ENCODE data around the gene TMEM242. TPM values are rescaled to one million over a fixed set of nuclear protein-coding genes. Genes with fewer than 3 reads are reported as not detected.

TMEM242 gene
- total RNA-seq, 1 donor from 2014 or later, result 9.7 TPM

GRCh38 chr6:157271441-157271840 is 51.9 kb downstream of the TMEM242 start:
- DNase-seq (ENCODE audit: low read depth), result no peak
- Histone ChIP-seq H4K20me1 (ENCODE audit: insufficient read depth, low read length) (no peaks in the 10 kb centered on the region), H3K4me3 (ENCODE audit: insufficient read depth, low read depth, low read length) (no peak overlapping the region), H3K79me2 (ENCODE audit: insufficient read depth, low read length) (no peaks in the 10 kb centered on the region), H3K27ac (ENCODE audit: low read depth, low read length) (no peak overlapping the region), H3K4me2 (ENCODE audit: low read length) (no peak overlapping the region), H3K9ac (ENCODE audit: low read length) (no peak overlapping the region), H3K36me3 (ENCODE audit: insufficient read depth, low read length) (no peaks in the 10 kb centered on the region), H3K27me3 (ENCODE audit: insufficient read depth, low read length) (no peaks in the 10 kb centered on the region), H3K9me3 (ENCODE audit: insufficient read depth, low read depth, low read length) (peaks cover 4% of the 10 kb centered on the region), H2AFZ (ENCODE audit: low read depth, low read length) (no peak overlapping the region), H3K4me1 (ENCODE audit: insufficient read depth, low read length) (peaks cover 9% of the 10 kb centered on the region)
- no peak overlapping the region for H3K4me3 Mint-ChIP-seq (ENCODE audit: unreplicated experiment)
- H3K4me1 Mint-ChIP-seq (ENCODE audit: low read depth, unreplicated experiment), result peaks cover 9% of the 10 kb centered on the region
- TF ChIP-seq EZH2 (IDR thresholded peaks at IDR 0.05; ENCODE audit: insufficient read depth, low read length) (no peak), CTCF (IDR thresholded peaks at IDR 0.05; ENCODE audit: insufficient read depth, low read depth, low read length) (no peak)
- no peaks in the 10 kb centered on the region for H3K9me3 Mint-ChIP-seq (ENCODE audit: unreplicated experiment)
- no peak for FAIRE-seq
- peaks cover 3% of the 10 kb centered on the region for H3K27me3 Mint-ChIP-seq (ENCODE audit: low read depth, unreplicated experiment)
- no peak overlapping the region for H3K27ac Mint-ChIP-seq (ENCODE audit: unreplicated experiment)
- H3K36me3 Mint-ChIP-seq (ENCODE audit: low read depth, unreplicated experiment), result no peaks in the 10 kb centered on the region

GRCh38 chr6:157270916-157271315 is 52.4 kb downstream of the TMEM242 start:
- Histone ChIP-seq H4K20me1 (ENCODE audit: insufficient read depth, low read length) (no peaks in the 10 kb centered on the region), H2AFZ (ENCODE audit: low read depth, low read length) (no peak overlapping the region), H3K9ac (ENCODE audit: low read length) (no peak overlapping the region), H3K4me3 (ENCODE audit: insufficient read depth, low read depth, low read length) (no peak overlapping the region), H3K4me2 (ENCODE audit: low read length) (no peak overlapping the region), H3K27ac (ENCODE audit: low read depth, low read length) (no peak overlapping the region), H3K36me3 (ENCODE audit: insufficient read depth, low read length) (no peaks in the 10 kb centered on the region), H3K9me3 (ENCODE audit: insufficient read depth, low read depth, low read length) (peaks cover 4% of the 10 kb centered on the region), H3K4me1 (ENCODE audit: insufficient read depth, low read length) (peaks cover 9% of the 10 kb centered on the region), H3K79me2 (ENCODE audit: insufficient read depth, low read length) (no peaks in the 10 kb centered on the region), H3K27me3 (ENCODE audit: insufficient read depth, low read length) (no peaks in the 10 kb centered on the region)
- H3K27me3 Mint-ChIP-seq (ENCODE audit: low read depth, unreplicated experiment), result peaks cover 6% of the 10 kb centered on the region
- FAIRE-seq (no peak), DNase-seq (ENCODE audit: low read depth) (no peak)
- TF ChIP-seq CTCF (IDR thresholded peaks at IDR 0.05; ENCODE audit: insufficient read depth, low read depth, low read length) (no peak), EZH2 (IDR thresholded peaks at IDR 0.05; ENCODE audit: insufficient read depth, low read length) (no peak)
- peaks cover 9% of the 10 kb centered on the region for H3K4me1 Mint-ChIP-seq (ENCODE audit: low read depth, unreplicated experiment)
- no peak overlapping the region for H3K4me3 Mint-ChIP-seq (ENCODE audit: unreplicated experiment)
- H3K9me3 Mint-ChIP-seq (ENCODE audit: unreplicated experiment), result peaks cover 1% of the 10 kb centered on the region
- no peak overlapping the region for H3K27ac Mint-ChIP-seq (ENCODE audit: unreplicated experiment)
- no peaks in the 10 kb centered on the region for H3K36me3 Mint-ChIP-seq (ENCODE audit: low read depth, unreplicated experiment)

- Histone ChIP-seq H3K27me3 (ENCODE audit: insufficient read depth, low read length) (no peaks in the 10 kb centered on the region), H3K4me1 (ENCODE audit: insufficient read depth, low read length) (peaks cover 9% of the 10 kb centered on the region), H3K9me3 (ENCODE audit: insufficient read depth, low read depth, low read length) (peaks cover 4% of the 10 kb centered on the region), H2AFZ (ENCODE audit: low read depth, low read length) (no peak overlapping the region), H4K20me1 (ENCODE audit: insufficient read depth, low read length) (no peaks in the 10 kb centered on the region), H3K27ac (ENCODE audit: low read depth, low read length) (no peak overlapping the region), H3K4me3 (ENCODE audit: insufficient read depth, low read depth, low read length) (no peak overlapping the region), H3K36me3 (ENCODE audit: insufficient read depth, low read length) (no peaks in the 10 kb centered on the region), H3K79me2 (ENCODE audit: insufficient read depth, low read length) (no peaks in the 10 kb centered on the region), H3K9ac (ENCODE audit: low read length) (no peak overlapping the region), H3K4me2 (ENCODE audit: low read length) (no peak overlapping the region)
- H3K4me1 Mint-ChIP-seq (ENCODE audit: low read depth, unreplicated experiment), result peaks cover 9% of the 10 kb centered on the region
- H3K9me3 Mint-ChIP-seq (ENCODE audit: unreplicated experiment), result peaks cover 1% of the 10 kb centered on the region
- FAIRE-seq, result no peak
- H3K4me3 Mint-ChIP-seq (ENCODE audit: unreplicated experiment), result no peak overlapping the region
- H3K36me3 Mint-ChIP-seq (ENCODE audit: low read depth, unreplicated experiment), result no peaks in the 10 kb centered on the region
- no peak for DNase-seq (ENCODE audit: low read depth)
- peaks cover 10% of the 10 kb centered on the region for H3K27me3 Mint-ChIP-seq (ENCODE audit: low read depth, unreplicated experiment)
- no peak for TF ChIP-seq EZH2 (IDR thresholded peaks at IDR 0.05; ENCODE audit: insufficient read depth, low read length)
- no peak for TF ChIP-seq CTCF (IDR thresholded peaks at IDR 0.05; ENCODE audit: insufficient read depth, low read depth, low read length)
- no peak overlapping the region for H3K27ac Mint-ChIP-seq (ENCODE audit: unreplicated experiment)
These were observed 53.0 kb downstream of the TMEM242 start for GRCh38 chr6:157270308-157270707.

All from astrocyte (in vitro differentiated cells and primary cell).